Kidney (tissue), 14 donors: ENCODE measurements around the gene SMPD3. TPM values are rescaled to one million over a fixed set of nuclear protein-coding genes. Genes with fewer than 3 reads are reported as not detected.

Experiments used
- DNase-seq, 5 donors: peaks; one replicate each; pipeline ENCODE4 v3.0.0-alpha.2; 2013 to 2020
- FAIRE-seq: peaks from 2 replicates; lab custom pipeline; 2012; peaks lifted over from hg19 to GRCh38; lab: Jason Lieb, UNC
- H3K27ac ChIP-seq, 2 donors: one replicate each; pipeline ENCODE4 v1.7.0; 2013; ENCODE audit warnings: low read depth in 2 of 2, low read length in 2 of 2, inconsistent platforms in 1 of 2
- H3K27me3 ChIP-seq: one replicate; pipeline ENCODE4 v1.7.1; 2013; ENCODE audit warnings: low read length, inconsistent platforms; ENCODE audit not compliant: control insufficient read depth, insufficient read depth
- H3K36me3 ChIP-seq, 3 donors: one replicate each; pipeline versions ENCODE4 v1.7.0 to v1.7.1; 2013; ENCODE audit warnings: low read length in 3 of 3, control low read depth in 1 of 3, inconsistent platforms in 1 of 3; ENCODE audit not compliant: insufficient read depth in 3 of 3, control insufficient read depth in 2 of 3
- H3K4me1 ChIP-seq, 3 donors: one replicate each; pipeline versions ENCODE4 v1.7.0 to v1.7.1; 2013; ENCODE audit warnings: low read length in 3 of 3, inconsistent platforms in 1 of 3, low read depth in 1 of 3; ENCODE audit not compliant: control insufficient read depth in 2 of 3, insufficient read depth in 2 of 3
- H3K4me3 ChIP-seq, 3 donors: one replicate each; pipeline versions ENCODE4 v1.7.0 to v1.8.1; 2013; ENCODE audit warnings: low read length in 3 of 3, control low read depth in 1 of 3, inconsistent platforms in 1 of 3
- H3K9ac ChIP-seq, 3 donors: one replicate each; pipeline versions ENCODE4 v1.7.0 to v1.7.1; 2013; ENCODE audit warnings: low read length in 3 of 3, control low read depth in 1 of 3, inconsistent platforms in 1 of 3
- H3K9me3 ChIP-seq, 3 donors: one replicate each; pipeline versions ENCODE4 v1.7.0 to v1.7.1; 2013; ENCODE audit warnings: low read length in 3 of 3, control low read depth in 1 of 3, inconsistent platforms in 1 of 3; ENCODE audit not compliant: control insufficient read depth in 2 of 3, insufficient read depth in 1 of 3
- CTCF ChIP-seq: IDR thresholded peaks from 3 replicates; pipeline ENCODE4 v1.5.1; 2012; ENCODE audit warnings: mild to moderate bottlenecking, moderate library complexity, borderline replicate concordance; ENCODE audit not compliant: insufficient read depth; ENCODE audit errors: extremely low read depth
- intact Hi-C: fragments of 100-400 bp; cut with DNase I; formaldehyde crosslinking; loops from one replicate; pipeline ENCODE4 v1.11.1; 2022
- polyA plus RNA-seq: library from polyadenylated mRNA; stranded (reverse); fragments of 350-450 nt; fragmentation: Illumina TruSeq; extraction: RNeasy Lipid Tissue Mini Kit (QIAGEN cat#74804); gene quantifications from one replicate; pipeline ENCODE4 v1.2.3, GENCODE V29; 2014; ENCODE audit warnings: low read depth, low replicate concordance; ENCODE audit not compliant: insufficient read depth
- total RNA-seq: library from RNA; stranded (reverse); fragmentation: NEBNext Ultra II Directional; extraction: Animal tissue kit (Norgen Biotek cat#: 25700); gene quantifications from one replicate; pipeline ENCODE4 v1.2.1, GENCODE V29; 2021
- donor health status: control.
- donor health status: control.
- donor health status: control.
- donor health status: control.
- donor health status: control.
- donor health status: DM: yes; HTN: yes; CAD: no.
- donor health status: Normal renal cell carcinoma (clear cell type).

SMPD3 gene
- total and polyA plus RNA-seq, 2 donors from 2014 or later = 0.28 to 0.72 TPM

- Histone ChIP-seq H3K4me1 (no peaks in the 10 kb centered on the region), H3K9me3 (no peaks in the 10 kb centered on the region), H3K27me3 (no peaks in the 10 kb centered on the region), H3K9ac (no peak overlapping the region), H3K4me3 (no peak overlapping the region), H3K36me3 (no peaks in the 10 kb centered on the region), H3K27ac (no peak overlapping the region)
- TF ChIP-seq CTCF = no peak
- FAIRE-seq = no peak
- intact Hi-C loops = no loop called here
- no peak for DNase-seq
Observed at GRCh38 chr16:68459457-68459856, 11.1 kb upstream of the SMPD3 start.

GRCh38 chr16:68458551-68458950, 10.2 kb upstream of the SMPD3 start:
- TF ChIP-seq CTCF = no peak
- Histone ChIP-seq H3K4me1 (no peaks in the 10 kb centered on the region), H3K36me3 (no peaks in the 10 kb centered on the region), H3K4me3 (no peak overlapping the region), H3K27ac (no peak overlapping the region), H3K9ac (no peak overlapping the region), H3K9me3 (no peaks in the 10 kb centered on the region), H3K27me3 (no peaks in the 10 kb centered on the region)
- intact Hi-C loops = no loop called here
- no peak for DNase-seq
- no peak for FAIRE-seq

- intact Hi-C loops = no loop called here
- no peak for FAIRE-seq
- TF ChIP-seq CTCF = no peak
Observed at GRCh38 chr16:68458101-68458500, 9.8 kb upstream of the SMPD3 start.

GRCh38 chr16:68455631-68456030, 7.3 kb upstream of the SMPD3 start:
- intact Hi-C loops = no loop called here
- DNase-seq (no peak), FAIRE-seq (no peak)
- no peaks in the 10 kb centered on the region for H3K4me1 ChIP-seq
- H3K27ac ChIP-seq = no peak overlapping the region
- H3K27me3 ChIP-seq = no peaks in the 10 kb centered on the region
- H3K36me3 ChIP-seq = no peaks in the 10 kb centered on the region
- H3K4me3 ChIP-seq = no peak overlapping the region
- H3K9me3 ChIP-seq = no peaks in the 10 kb centered on the region
- TF ChIP-seq CTCF = no peak
- no peak overlapping the region for H3K9ac ChIP-seq

More at GRCh38 chr16:68458101-68458500, 9.8 kb upstream of the SMPD3 start:
- Histone ChIP-seq H3K9ac (no peak overlapping the region), H3K27ac (no peak overlapping the region), H3K4me3 (no peak overlapping the region), H3K27me3 (no peaks in the 10 kb centered on the region), H3K9me3 (no peaks in the 10 kb centered on the region), H3K36me3 (no peaks in the 10 kb centered on the region), H3K4me1 (no peaks in the 10 kb centered on the region)
- DNase-seq = no peak
